ENCODE measurements around the gene HSCB.
"Not testable (repeated sequence)": the region's sequence is repeated elsewhere in the genome, so short reads cannot be mapped to it uniquely, and the experiment has no call there.

HSCB gene, protein sequence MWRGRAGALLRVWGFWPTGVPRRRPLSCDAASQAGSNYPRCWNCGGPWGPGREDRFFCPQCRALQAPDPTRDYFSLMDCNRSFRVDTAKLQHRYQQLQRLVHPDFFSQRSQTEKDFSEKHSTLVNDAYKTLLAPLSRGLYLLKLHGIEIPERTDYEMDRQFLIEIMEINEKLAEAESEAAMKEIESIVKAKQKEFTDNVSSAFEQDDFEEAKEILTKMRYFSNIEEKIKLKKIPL

DNA sequence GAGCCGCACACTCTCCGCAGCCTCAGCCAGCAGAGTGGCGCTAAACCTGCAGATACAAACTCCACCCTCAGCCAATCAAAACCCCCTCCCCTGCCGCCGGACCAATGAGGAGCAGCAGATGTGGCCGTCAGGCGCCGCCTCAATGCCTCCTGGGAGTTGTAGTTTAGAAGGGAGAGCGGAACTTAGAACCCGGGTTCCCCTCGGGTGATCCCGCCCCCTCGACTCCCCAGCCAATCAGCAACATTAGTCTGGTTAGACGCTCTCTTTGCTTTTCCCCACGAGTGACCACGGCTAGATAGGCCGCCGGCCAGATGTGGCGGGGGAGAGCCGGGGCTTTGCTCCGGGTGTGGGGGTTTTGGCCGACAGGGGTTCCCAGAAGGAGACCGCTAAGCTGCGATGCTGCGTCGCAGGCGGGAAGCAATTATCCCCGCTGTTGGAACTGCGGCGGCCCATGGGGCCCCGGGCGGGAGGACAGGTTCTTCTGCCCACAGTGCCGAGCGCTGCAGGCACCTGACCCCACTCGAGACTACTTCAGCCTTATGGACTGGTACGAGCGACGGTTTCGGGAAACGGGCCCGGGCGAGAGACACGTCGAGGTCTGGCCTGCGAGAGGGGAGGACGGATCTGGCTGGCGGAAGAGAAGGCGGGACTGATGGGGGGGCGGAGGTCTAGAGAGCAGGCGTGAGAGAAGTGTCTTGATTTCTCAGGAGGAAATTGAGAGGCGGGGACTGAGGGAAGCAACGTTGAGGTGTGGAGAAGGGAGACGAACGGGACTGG, at the start of gene HSCB, which contains the start of gene CHEK2:
Gene HSCB, plus strand, starts transcription at position 255 of the 777 bp plus-strand sequence. Its CDS starts 57 bp downstream, at position 312.
Gene CHEK2, minus strand, starts transcription at position 36 of the 777 bp plus-strand sequence. CDS start 7,099 bp downstream, outside the sequence.
- H3K27me3 ChIP-seq (ENCODE audit: insufficient read depth, low read length) = no peaks in the 10 kb centered on the region
- peak within 1 kb of the TSS; percentile 93 for H3K9ac ChIP-seq (ENCODE audit: low read depth, low read length)
- H3K4me1 ChIP-seq (ENCODE audit: insufficient read depth, low read length) = peaks cover 4% of the 10 kb centered on the region; the same call in 1 of the 2 replicates
- peak within 1 kb of the TSS; percentile 89 for H3K4me3 ChIP-seq (ENCODE audit: low read length)
- H3K36me3 ChIP-seq (ENCODE audit: insufficient read depth, low read depth, low read length) = peaks cover 33% of the 10 kb centered on the region
- no peaks in the 10 kb centered on the region for H3K9me3 ChIP-seq (ENCODE audit: insufficient read depth, low read depth, low read length)
- H3K27ac ChIP-seq (ENCODE audit: low read length) = peak within 1 kb of the TSS; percentile 79

GRCh38 chr22:28693041-28693760, 48.6 kb upstream of the HSCB start:
- H3K4me1 ChIP-seq (ENCODE audit: insufficient read depth, low read length); H3K9me3 ChIP-seq (ENCODE audit: insufficient read depth, low read depth, low read length); H3K4me3 ChIP-seq (ENCODE audit: low read length); H3K27me3 ChIP-seq (ENCODE audit: insufficient read depth, low read length); H3K27ac ChIP-seq (ENCODE audit: low read length); H3K9ac ChIP-seq (ENCODE audit: low read depth, low read length): not testable (repeated sequence)
- peaks cover 51% of the 10 kb centered on the region for H3K36me3 ChIP-seq (ENCODE audit: insufficient read depth, low read depth, low read length)

- Histone ChIP-seq H3K9ac (ENCODE audit: low read depth, low read length) (no peak overlapping the region), H3K27me3 (ENCODE audit: insufficient read depth, low read length) (no peaks in the 10 kb centered on the region), H3K36me3 (ENCODE audit: insufficient read depth, low read depth, low read length) (peaks cover 40% of the 10 kb centered on the region), H3K9me3 (ENCODE audit: insufficient read depth, low read depth, low read length) (no peaks in the 10 kb centered on the region), H3K4me1 (ENCODE audit: insufficient read depth, low read length) (no peaks in the 10 kb centered on the region), H3K27ac (ENCODE audit: low read length) (no peak overlapping the region), H3K4me3 (ENCODE audit: low read length) (no peak overlapping the region)
These were observed 38.9 kb upstream of the HSCB start for GRCh38 chr22:28702891-28703290.

GRCh38 chr22:28703436-28703835, 38.4 kb upstream of the HSCB start:
- peaks cover 46% of the 10 kb centered on the region for H3K36me3 ChIP-seq (ENCODE audit: insufficient read depth, low read depth, low read length)
- H3K4me3 ChIP-seq (ENCODE audit: low read length) = no peak overlapping the region
- H3K9ac ChIP-seq (ENCODE audit: low read depth, low read length) = no peak overlapping the region
- no peaks in the 10 kb centered on the region for H3K4me1 ChIP-seq (ENCODE audit: insufficient read depth, low read length)
- H3K27me3 ChIP-seq (ENCODE audit: insufficient read depth, low read length) = no peaks in the 10 kb centered on the region
- H3K27ac ChIP-seq (ENCODE audit: low read length) = no peak overlapping the region
- no peaks in the 10 kb centered on the region for H3K9me3 ChIP-seq (ENCODE audit: insufficient read depth, low read depth, low read length)

DNA sequence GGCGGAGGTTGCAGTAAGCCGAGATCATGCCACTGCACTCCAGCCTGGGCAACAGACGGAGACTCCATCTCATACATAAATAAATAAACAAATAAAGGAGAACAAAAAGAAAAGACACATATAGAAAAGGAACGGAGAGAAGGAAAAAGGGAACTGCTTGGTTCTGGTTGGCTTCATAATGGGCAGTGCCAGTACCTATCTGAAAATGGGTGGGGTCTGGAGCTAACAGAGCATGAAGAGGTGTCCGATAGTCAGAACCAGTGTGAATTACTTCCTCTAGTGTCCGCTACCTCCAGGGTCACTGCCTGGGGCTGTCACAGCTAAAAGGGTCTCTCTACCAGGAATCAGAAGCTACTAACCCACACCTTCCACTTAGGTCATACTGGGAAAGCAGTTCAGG, 35.0 kb upstream of the HSCB start:
- Histone ChIP-seq H3K36me3 (ENCODE audit: insufficient read depth, low read depth, low read length) (peaks cover 77% of the 10 kb centered on the region), H3K9ac (ENCODE audit: low read depth, low read length) (no peak overlapping the region), H3K27ac (ENCODE audit: low read length) (no peak overlapping the region), H3K4me1 (ENCODE audit: insufficient read depth, low read length) (no peaks in the 10 kb centered on the region; the same call in 1 of the 2 replicates), H3K4me3 (ENCODE audit: low read length) (no peak overlapping the region), H3K27me3 (ENCODE audit: insufficient read depth, low read length) (no peaks in the 10 kb centered on the region), H3K9me3 (ENCODE audit: insufficient read depth, low read depth, low read length) (no peaks in the 10 kb centered on the region)

DNA sequence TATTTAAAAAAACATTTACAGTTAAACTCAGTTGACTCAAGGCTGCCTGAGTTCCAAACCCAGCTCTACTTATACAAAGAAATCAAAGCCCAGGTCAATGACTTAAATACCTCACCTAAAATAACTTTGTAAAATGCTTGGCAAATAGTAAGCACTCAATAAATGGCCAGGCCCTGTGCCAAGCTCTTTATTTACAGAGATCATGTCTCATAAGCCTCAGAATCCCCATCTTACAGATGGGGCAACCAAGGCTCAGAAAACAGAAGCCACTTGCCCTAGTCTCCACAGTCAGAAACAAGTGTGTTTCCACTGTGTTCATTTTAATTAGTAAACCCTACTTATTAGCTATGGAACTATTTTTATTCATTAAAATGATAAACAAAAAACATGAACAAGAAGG, 31.7 kb upstream of the HSCB start:
- H3K36me3 ChIP-seq (ENCODE audit: insufficient read depth, low read depth, low read length) = peaks cover 83% of the 10 kb centered on the region
- H3K27ac ChIP-seq (ENCODE audit: low read length) = no peak overlapping the region
- H3K27me3 ChIP-seq (ENCODE audit: insufficient read depth, low read length) = no peaks in the 10 kb centered on the region
- no peak overlapping the region for H3K9ac ChIP-seq (ENCODE audit: low read depth, low read length)
- H3K4me3 ChIP-seq (ENCODE audit: low read length) = no peak overlapping the region
- no peaks in the 10 kb centered on the region for H3K9me3 ChIP-seq (ENCODE audit: insufficient read depth, low read depth, low read length)
- H3K4me1 ChIP-seq (ENCODE audit: insufficient read depth, low read length) = no peaks in the 10 kb centered on the region; the same call in 1 of the 2 replicates

GRCh38 chr22:28710576-28711191, 31.2 kb upstream of the HSCB start:
- Histone ChIP-seq H3K4me3 (ENCODE audit: low read length) (no peak overlapping the region), H3K4me1 (ENCODE audit: insufficient read depth, low read length) (no peaks in the 10 kb centered on the region; the same call in 1 of the 2 replicates), H3K27me3 (ENCODE audit: insufficient read depth, low read length) (no peaks in the 10 kb centered on the region), H3K9me3 (ENCODE audit: insufficient read depth, low read depth, low read length) (no peaks in the 10 kb centered on the region), H3K27ac (ENCODE audit: low read length) (no peak overlapping the region), H3K36me3 (ENCODE audit: insufficient read depth, low read depth, low read length) (peaks cover 77% of the 10 kb centered on the region), H3K9ac (ENCODE audit: low read depth, low read length) (no peak overlapping the region)

- H3K4me1 ChIP-seq (ENCODE audit: insufficient read depth, low read length) = no peaks in the 10 kb centered on the region; the same call in 1 of the 2 replicates
- H3K27me3 ChIP-seq (ENCODE audit: insufficient read depth, low read length) = no peaks in the 10 kb centered on the region
- H3K9ac ChIP-seq (ENCODE audit: low read depth, low read length) = no peak overlapping the region
- no peak overlapping the region for H3K4me3 ChIP-seq (ENCODE audit: low read length)
- H3K9me3 ChIP-seq (ENCODE audit: insufficient read depth, low read depth, low read length) = no peaks in the 10 kb centered on the region
- no peak overlapping the region for H3K27ac ChIP-seq (ENCODE audit: low read length)
- H3K36me3 ChIP-seq (ENCODE audit: insufficient read depth, low read depth, low read length) = peaks cover 70% of the 10 kb centered on the region
These were observed 30.5 kb upstream of the HSCB start for GRCh38 chr22:28711341-28711740.

- H3K4me3 ChIP-seq (ENCODE audit: low read length) = no peak overlapping the region
- H3K27me3 ChIP-seq (ENCODE audit: insufficient read depth, low read length) = no peaks in the 10 kb centered on the region
- no peak overlapping the region for H3K27ac ChIP-seq (ENCODE audit: low read length)
- H3K4me1 ChIP-seq (ENCODE audit: insufficient read depth, low read length) = no peaks in the 10 kb centered on the region; the same call in 1 of the 2 replicates
- H3K36me3 ChIP-seq (ENCODE audit: insufficient read depth, low read depth, low read length) = peaks cover 66% of the 10 kb centered on the region
- no peaks in the 10 kb centered on the region for H3K9me3 ChIP-seq (ENCODE audit: insufficient read depth, low read depth, low read length)
- H3K9ac ChIP-seq (ENCODE audit: low read depth, low read length) = no peak overlapping the region
These were observed 29.7 kb upstream of the HSCB start for GRCh38 chr22:28711820-28712777.

DNA sequence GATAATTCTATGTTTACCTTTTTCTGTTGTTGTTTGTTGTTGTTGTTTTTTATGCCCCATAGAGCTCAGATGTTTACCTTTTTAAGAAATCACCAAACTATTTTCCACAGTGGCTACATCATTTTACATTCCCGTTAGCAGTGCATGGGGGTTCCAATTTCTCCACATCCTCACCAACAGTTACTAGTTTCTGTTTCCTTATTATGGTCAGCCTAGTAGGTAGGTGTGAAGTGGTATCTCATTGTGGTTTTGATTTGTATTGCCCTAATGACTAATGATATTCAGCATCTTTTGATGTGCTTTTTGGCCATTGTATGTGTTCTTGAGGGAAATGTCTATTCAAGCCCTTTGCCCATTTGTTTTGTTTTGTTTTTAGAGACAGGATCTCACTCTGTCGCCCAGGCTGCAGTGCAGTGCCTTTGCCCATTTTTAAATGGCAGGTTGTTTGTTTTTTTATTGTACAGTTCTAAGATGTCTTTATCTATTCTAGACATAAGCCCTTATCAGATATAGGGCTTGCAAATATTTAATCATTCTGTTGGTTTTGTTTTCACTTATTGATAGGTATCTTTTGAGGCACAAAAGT, 27.7 kb upstream of the HSCB start:
- H3K4me1 ChIP-seq (ENCODE audit: insufficient read depth, low read length) = no peaks in the 10 kb centered on the region; the same call in 1 of the 2 replicates
- no peak overlapping the region for H3K27ac ChIP-seq (ENCODE audit: low read length)
- H3K36me3 ChIP-seq (ENCODE audit: insufficient read depth, low read depth, low read length) = peaks cover 63% of the 10 kb centered on the region
- H3K9ac ChIP-seq (ENCODE audit: low read depth, low read length) = no peak overlapping the region
- no peaks in the 10 kb centered on the region for H3K27me3 ChIP-seq (ENCODE audit: insufficient read depth, low read length)
- H3K4me3 ChIP-seq (ENCODE audit: low read length) = no peak overlapping the region
- no peaks in the 10 kb centered on the region for H3K9me3 ChIP-seq (ENCODE audit: insufficient read depth, low read depth, low read length)
